IMR-90 (cell line): Measurements from ENCODE around the gene UBE2C. TPM values are rescaled to one million over a fixed set of nuclear protein-coding genes. Genes with fewer than 3 reads are reported as not detected.

Source experiments
- ATAC-seq: fragments of 200-7000 bp; cut with Tn5 transposase; 2 replicates; pipeline ENCODE4 v1.9.1; 2020; ENCODE audit warnings: low read depth, mild to moderate bottlenecking, moderate library complexity
- BruUV-seq: library from RNA; stranded (reverse); fragments of 400-500 nt; replicated peaks from 2 replicates; lab custom pipeline; 2021; lab: Mats Ljungman, UMichigan
- CTCF ChIA-PET: fragments of 300-600 bp; formaldehyde crosslinking; extraction: SDS; loops from one replicate; lab custom pipeline; 2021; ENCODE audit warnings: antibody characterized with exemption; lab: Yijun Ruan, JAX
- POLR2A ChIA-PET: fragments of 300-600 bp; sonication (Branson Sonifier 250); formaldehyde crosslinking; loops from one replicate; lab custom pipeline; 2022; ENCODE audit warnings: antibody characterized with exemption; ENCODE audit not compliant: unreplicated experiment; lab: Charles Lee
- DNase-seq: peaks from one replicate; pipeline ENCODE4 v3.0.0; 2013
- H2AFZ ChIP-seq: replicated peaks from 2 replicates; pipeline ENCODE3; 2013; ENCODE audit warnings: low read length, mild to moderate bottlenecking; ENCODE audit not compliant: poor library complexity
- H2AK5ac ChIP-seq: 2 replicates; pipeline ENCODE4 v1.6.1; 2013; ENCODE audit warnings: low read depth, low read length, inconsistent platforms
- H2AK9ac ChIP-seq: replicated peaks from 2 replicates; pipeline ENCODE3; 2013; ENCODE audit warnings: mild to moderate bottlenecking, low read depth, low read length, moderate library complexity; ENCODE audit not compliant: poor library complexity
- H2BK120ac ChIP-seq: 2 replicates; pipeline ENCODE4 v1.6.1; 2013; ENCODE audit warnings: low read depth, low read length, inconsistent platforms
- H2BK15ac ChIP-seq: 3 replicates; pipeline ENCODE4 v1.6.1; 2013; ENCODE audit warnings: low read depth, low read length, inconsistent platforms
- H2BK20ac ChIP-seq: 2 replicates; pipeline ENCODE4 v1.6.1; 2013; ENCODE audit warnings: low read depth, mild to moderate bottlenecking, inconsistent platforms, low read length, moderate library complexity
- H2BK5ac ChIP-seq: 2 replicates; pipeline ENCODE4 v1.6.1; 2013; ENCODE audit warnings: mild to moderate bottlenecking, low read depth, low read length, inconsistent platforms; ENCODE audit not compliant: poor library complexity, severe bottlenecking
- H3K14ac ChIP-seq: replicated peaks from 2 replicates; pipeline ENCODE4 v1.6.1; 2013; ENCODE audit warnings: low read depth, low read length, inconsistent platforms
- H3K18ac ChIP-seq: 2 replicates; pipeline ENCODE4 v1.6.1; 2013; ENCODE audit warnings: low read depth, low read length, control low read depth
- H3K23ac ChIP-seq: 2 replicates; pipeline ENCODE4 v1.6.1; 2013; ENCODE audit warnings: low read depth, low read length, inconsistent platforms
- H3K27ac ChIP-seq: 2 replicates; pipeline ENCODE4 v1.5.1; 2013; ENCODE audit warnings: mild to moderate bottlenecking, control low read depth, low read length; ENCODE audit not compliant: insufficient read depth
- H3K27me3 ChIP-seq: 2 replicates; pipeline ENCODE4 v1.6.1; 2013; ENCODE audit warnings: low read length; ENCODE audit not compliant: control insufficient read depth, insufficient read depth
- H3K36me3 ChIP-seq: 2 replicates; pipeline ENCODE4 v1.6.1; 2013; ENCODE audit warnings: low read length, mixed read lengths; ENCODE audit not compliant: control insufficient read depth, insufficient read depth
- H3K4ac ChIP-seq: 2 replicates; pipeline ENCODE4 v1.6.1; 2013; ENCODE audit warnings: low read depth, low read length, inconsistent platforms
- H3K4me1 ChIP-seq: 2 replicates; pipeline ENCODE4 v1.6.1; 2013; ENCODE audit warnings: low read length, mixed read lengths; ENCODE audit not compliant: control insufficient read depth, insufficient read depth
- H3K4me2 ChIP-seq: 2 replicates; pipeline ENCODE4 v1.6.1; 2013; ENCODE audit warnings: low read depth, mild to moderate bottlenecking, control low read depth, low read length, moderate library complexity
- H3K4me3 ChIP-seq: 2 replicates; pipeline ENCODE4 v1.5.1; 2013; ENCODE audit warnings: low read depth, mild to moderate bottlenecking, control low read depth, low read length, moderate library complexity; ENCODE audit not compliant: insufficient read depth
- H3K56ac ChIP-seq: 2 replicates; pipeline ENCODE4 v1.6.1; 2013; ENCODE audit warnings: low read length, inconsistent platforms; ENCODE audit not compliant: insufficient read depth; ENCODE audit errors: extremely low read depth
- H3K79me1 ChIP-seq, 2 experiments: 2 replicates each; pipeline ENCODE4 v1.6.1; 2013; ENCODE audit warnings: low read length in 2 of 2, inconsistent platforms in 1 of 2, low read depth in 1 of 2
- H3K9ac ChIP-seq: 2 replicates; pipeline ENCODE4 v1.6.1; 2013; ENCODE audit warnings: low read depth, low read length, control low read depth
- H3K9me1 ChIP-seq: 2 replicates; pipeline ENCODE4 v1.6.1; 2013; ENCODE audit warnings: low read length, inconsistent platforms; ENCODE audit not compliant: insufficient read depth
- H3K9me3 ChIP-seq: 2 replicates; pipeline ENCODE4 v1.6.1; 2013; ENCODE audit warnings: low read length; ENCODE audit not compliant: control insufficient read depth, insufficient read depth
- H4K20me1 ChIP-seq: 2 replicates; pipeline ENCODE4 v1.6.1; 2013; ENCODE audit warnings: low read length, inconsistent platforms; ENCODE audit not compliant: insufficient read depth
- H4K5ac ChIP-seq: 2 replicates; pipeline ENCODE4 v1.6.1; 2013; ENCODE audit warnings: mild to moderate bottlenecking, low read depth, low read length, control low read depth
- H4K8ac ChIP-seq, 2 experiments: 2 replicates each; pipeline ENCODE4 v1.6.1; 2013; ENCODE audit warnings: low read depth in 2 of 2, low read length in 2 of 2, control low read depth in 1 of 2, inconsistent platforms in 1 of 2
- H4K91ac ChIP-seq: 2 replicates; pipeline ENCODE4 v1.6.1; 2013; ENCODE audit warnings: low read depth, low read length, inconsistent platforms; ENCODE audit not compliant: insufficient read depth
- BHLHE40 ChIP-seq: fragments of 150-350 bp; IDR thresholded peaks from 2 replicates; pipeline ENCODE4 v1.6.1; 2016; ENCODE audit warnings: mild to moderate bottlenecking, low read depth, low read length
- CEBPB ChIP-seq: IDR thresholded peaks from 2 replicates; pipeline ENCODE4 v1.6.1; 2012; ENCODE audit warnings: low read depth, low read length, improper control_type of control experiment
- CHD1 ChIP-seq: IDR thresholded peaks from 2 replicates; pipeline ENCODE4 v1.6.1; 2012; ENCODE audit warnings: low read depth, low read length, improper control_type of control experiment
- CTCF ChIP-seq: conservative IDR thresholded peaks from 2 replicates; pipeline ENCODE4 v1.5.1; 2012; ENCODE audit warnings: mild to moderate bottlenecking, low read depth, low read length, improper control_type of control experiment
- ELK1 ChIP-seq: fragments of 150-350 bp; IDR thresholded peaks from 2 replicates; pipeline ENCODE4 v1.6.1; 2016; ENCODE audit warnings: low read depth, mild to moderate bottlenecking, low read length, moderate library complexity, borderline replicate concordance
- FOS ChIP-seq: fragments of 150-350 bp; IDR thresholded peaks from 2 replicates; pipeline ENCODE4 v1.6.1; 2016; ENCODE audit warnings: low read depth, low read length
- MAFK ChIP-seq: IDR thresholded peaks from 2 replicates; pipeline ENCODE4 v1.6.1; 2012; ENCODE audit warnings: low read depth, low read length, improper control_type of control experiment
- MAZ ChIP-seq: IDR thresholded peaks from 2 replicates; pipeline ENCODE4 v1.6.1; 2012; ENCODE audit warnings: low read depth, mild to moderate bottlenecking, low read length, improper control_type of control experiment, moderate library complexity, borderline replicate concordance
- MXI1 ChIP-seq: IDR thresholded peaks from 2 replicates; pipeline ENCODE4 v1.6.1; 2012; ENCODE audit warnings: low read depth, mild to moderate bottlenecking, low read length, moderate library complexity, borderline replicate concordance
- NFE2L2 ChIP-seq: fragments of 150-350 bp; IDR thresholded peaks from 2 replicates; pipeline ENCODE4 v1.6.1; 2016; ENCODE audit warnings: low read depth, mild to moderate bottlenecking, low read length
- POLR2A ChIP-seq: IDR thresholded peaks from 2 replicates; pipeline ENCODE4 v1.6.1; 2012; ENCODE audit warnings: mild to moderate bottlenecking, low read depth, low read length
- RAD21 ChIP-seq: IDR thresholded peaks from 2 replicates; pipeline ENCODE4 v1.6.1; 2012; ENCODE audit warnings: low read length, improper control_type of control experiment
- RCOR1 ChIP-seq: IDR thresholded peaks from 2 replicates; pipeline ENCODE4 v1.6.1; 2012; ENCODE audit warnings: mild to moderate bottlenecking, low read length, improper control_type of control experiment; ENCODE audit not compliant: insufficient replicate concordance
- RFX5 ChIP-seq: IDR thresholded peaks from 2 replicates; pipeline ENCODE4 v1.8.0; 2012; ENCODE audit warnings: low read depth, mild to moderate bottlenecking, low read length, moderate library complexity
- SMC3 ChIP-seq: fragments of 150-350 bp; IDR thresholded peaks from 2 replicates; pipeline ENCODE4 v1.6.1; 2016; ENCODE audit warnings: low read depth, mild to moderate bottlenecking, antibody characterized with exemption, low read length, moderate library complexity
- USF2 ChIP-seq: fragments of 150-350 bp; IDR thresholded peaks from 2 replicates; pipeline ENCODE4 v1.6.1; 2017; ENCODE audit warnings: mild to moderate bottlenecking, antibody characterized with exemption, low read length, low read depth
- dilution Hi-C: fragments of 300-500 bp; cut with HindIII; formaldehyde crosslinking; loops from one replicate; pipeline ENCODE4 v1.14.3; 2018; ENCODE audit warnings: low sequenced_read_pairs; ENCODE audit not compliant: unreplicated experiment
- in situ Hi-C: fragments of 300-500 bp; cut with MboI; formaldehyde crosslinking; loops from 3 replicates; pipeline ENCODE4 v1.14.3; 2019; ENCODE audit warnings: low sequenced_read_pairs, inconsistent platforms, mixed read lengths
- intact Hi-C: fragments of 100-400 bp; cut with micrococcal nuclease; formaldehyde crosslinking; loops from 2 replicates; pipeline ENCODE4 v1.10.0; 2022
- polyA plus RNA-seq, 3 experiments: library from polyadenylated mRNA; depleted of rRNA; stranded (reverse); fragments of >200 nt; gene quantifications; 2 replicates each; pipeline ENCODE4 v1.2.3, GENCODE V29; 2012; ENCODE audit warnings: low replicate concordance in 1 of 3
- total RNA-seq: library from RNA; depleted of rRNA; stranded (reverse); fragments of >200 nt; gene quantifications from 2 replicates; pipeline ENCODE4 v1.2.3, GENCODE V29; 2012

Gene UBE2C
- total and polyA plus RNA-seq, 2 of the 4 experiments (the other 2 are of a cell fraction), result 43.4 to 120 TPM

- Histone ChIP-seq H3K9me1 (peaks cover 11% of the 10 kb centered on the region), H4K91ac (no peak overlapping the region), H4K5ac (no peak overlapping the region), H3K4ac (no peak overlapping the region), H2BK20ac (no peak overlapping the region), H3K14ac (no peak overlapping the region), H2BK15ac (no peak overlapping the region), H3K4me2 (no peak overlapping the region), H3K4me3 (no peak overlapping the region), H3K79me1 (peaks cover 13 to 51% of the 10 kb centered on the region in 2 experiments), H2AFZ (no peak overlapping the region), H3K4me1 (peaks cover 4% of the 10 kb centered on the region; the same call in 1 of the 2 replicates), H2AK9ac (no peak overlapping the region), H4K20me1 (peaks cover 5% of the 10 kb centered on the region; the same call in 1 of the 2 replicates), H3K27me3 (no peaks in the 10 kb centered on the region), H3K23ac (no peak overlapping the region), H2BK120ac (no peak overlapping the region), H3K56ac (no peak overlapping the region), H3K27ac (no peak overlapping the region), H2BK5ac (no peak overlapping the region), H3K36me3 (peaks cover 28% of the 10 kb centered on the region), H3K18ac (no peak overlapping the region), H2AK5ac (no peak overlapping the region), H4K8ac (no peak overlapping the region), H3K9me3 (no peaks in the 10 kb centered on the region), H3K9ac (no peak overlapping the region)
- DNase-seq (no peak), ATAC-seq (no peak)
- intact Hi-C loops, result no loop called here
- no peak for TF ChIP-seq ELK1
- no peak for TF ChIP-seq POLR2A
- no peak for TF ChIP-seq CEBPB
- no peak for TF ChIP-seq CTCF
- no peak for TF ChIP-seq BHLHE40
- no peak for TF ChIP-seq MAFK
- no peak for TF ChIP-seq MXI1
- TF ChIP-seq CHD1, result no peak
- no peak for TF ChIP-seq MAZ
- no peak for TF ChIP-seq SMC3
- TF ChIP-seq RAD21, result no peak
- no peak for TF ChIP-seq RFX5
- TF ChIP-seq USF2, result no peak
- no peak for TF ChIP-seq NFE2L2
- TF ChIP-seq RCOR1, result no peak
- no peak for TF ChIP-seq FOS
- dilution Hi-C loops, result no loop called here
- in situ Hi-C loops, result no loop called here
- BruUV-seq, result no TSS peak
- POLR2A ChIA-PET, result no interaction called here
- CTCF ChIA-PET, result interaction anchor here (0.8 kb wide), 1 partner anchor 25 kb away, joined by 3 read pairs; no protein-coding TSS in a partner anchor
These were observed 39.1 kb downstream of the UBE2C start for GRCh38 chr20:45851501-45851900.
